IMR-90 (cell line): Measurements from ENCODE around the gene UBE2J1. TPM values are rescaled to one million over a fixed set of nuclear protein-coding genes. Genes with fewer than 3 reads are reported as not detected.

Experiments
- ATAC-seq: fragments of 200-7000 bp; cut with Tn5 transposase; 2 replicates; pipeline ENCODE4 v1.9.1; 2020; ENCODE audit warnings: low read depth, mild to moderate bottlenecking, moderate library complexity
- BruUV-seq: library from RNA; stranded (reverse); fragments of 400-500 nt; replicated peaks from 2 replicates; lab custom pipeline; 2021; lab: Mats Ljungman, UMichigan
- CTCF ChIA-PET: fragments of 300-600 bp; formaldehyde crosslinking; extraction: SDS; loops from one replicate; lab custom pipeline; 2021; ENCODE audit warnings: antibody characterized with exemption; lab: Yijun Ruan, JAX
- POLR2A ChIA-PET: fragments of 300-600 bp; sonication (Branson Sonifier 250); formaldehyde crosslinking; loops from one replicate; lab custom pipeline; 2022; ENCODE audit warnings: antibody characterized with exemption; ENCODE audit not compliant: unreplicated experiment; lab: Charles Lee
- DNase-seq: peaks from one replicate; pipeline ENCODE4 v3.0.0; 2013
- H2AFZ ChIP-seq: replicated peaks from 2 replicates; pipeline ENCODE3; 2013; ENCODE audit warnings: low read length, mild to moderate bottlenecking; ENCODE audit not compliant: poor library complexity
- H2AK5ac ChIP-seq: 2 replicates; pipeline ENCODE4 v1.6.1; 2013; ENCODE audit warnings: low read depth, low read length, inconsistent platforms
- H2AK9ac ChIP-seq: replicated peaks from 2 replicates; pipeline ENCODE3; 2013; ENCODE audit warnings: mild to moderate bottlenecking, low read depth, low read length, moderate library complexity; ENCODE audit not compliant: poor library complexity
- H2BK120ac ChIP-seq: 2 replicates; pipeline ENCODE4 v1.6.1; 2013; ENCODE audit warnings: low read depth, low read length, inconsistent platforms
- H2BK15ac ChIP-seq: 3 replicates; pipeline ENCODE4 v1.6.1; 2013; ENCODE audit warnings: low read depth, low read length, inconsistent platforms
- H2BK20ac ChIP-seq: 2 replicates; pipeline ENCODE4 v1.6.1; 2013; ENCODE audit warnings: low read depth, mild to moderate bottlenecking, inconsistent platforms, low read length, moderate library complexity
- H2BK5ac ChIP-seq: 2 replicates; pipeline ENCODE4 v1.6.1; 2013; ENCODE audit warnings: mild to moderate bottlenecking, low read depth, low read length, inconsistent platforms; ENCODE audit not compliant: poor library complexity, severe bottlenecking
- H3K14ac ChIP-seq: replicated peaks from 2 replicates; pipeline ENCODE4 v1.6.1; 2013; ENCODE audit warnings: low read depth, low read length, inconsistent platforms
- H3K18ac ChIP-seq: 2 replicates; pipeline ENCODE4 v1.6.1; 2013; ENCODE audit warnings: low read depth, low read length, control low read depth
- H3K23ac ChIP-seq: 2 replicates; pipeline ENCODE4 v1.6.1; 2013; ENCODE audit warnings: low read depth, low read length, inconsistent platforms
- H3K27ac ChIP-seq: 2 replicates; pipeline ENCODE4 v1.5.1; 2013; ENCODE audit warnings: mild to moderate bottlenecking, control low read depth, low read length; ENCODE audit not compliant: insufficient read depth
- H3K27me3 ChIP-seq: 2 replicates; pipeline ENCODE4 v1.6.1; 2013; ENCODE audit warnings: low read length; ENCODE audit not compliant: control insufficient read depth, insufficient read depth
- H3K36me3 ChIP-seq: 2 replicates; pipeline ENCODE4 v1.6.1; 2013; ENCODE audit warnings: low read length, mixed read lengths; ENCODE audit not compliant: control insufficient read depth, insufficient read depth
- H3K4ac ChIP-seq: 2 replicates; pipeline ENCODE4 v1.6.1; 2013; ENCODE audit warnings: low read depth, low read length, inconsistent platforms
- H3K4me1 ChIP-seq: 2 replicates; pipeline ENCODE4 v1.6.1; 2013; ENCODE audit warnings: low read length, mixed read lengths; ENCODE audit not compliant: control insufficient read depth, insufficient read depth
- H3K4me2 ChIP-seq: 2 replicates; pipeline ENCODE4 v1.6.1; 2013; ENCODE audit warnings: low read depth, mild to moderate bottlenecking, control low read depth, low read length, moderate library complexity
- H3K4me3 ChIP-seq: 2 replicates; pipeline ENCODE4 v1.5.1; 2013; ENCODE audit warnings: low read depth, mild to moderate bottlenecking, control low read depth, low read length, moderate library complexity; ENCODE audit not compliant: insufficient read depth
- H3K56ac ChIP-seq: 2 replicates; pipeline ENCODE4 v1.6.1; 2013; ENCODE audit warnings: low read length, inconsistent platforms; ENCODE audit not compliant: insufficient read depth; ENCODE audit errors: extremely low read depth
- H3K79me1 ChIP-seq, 2 experiments: 2 replicates each; pipeline ENCODE4 v1.6.1; 2013; ENCODE audit warnings: low read length in 2 of 2, inconsistent platforms in 1 of 2, low read depth in 1 of 2
- H3K9ac ChIP-seq: 2 replicates; pipeline ENCODE4 v1.6.1; 2013; ENCODE audit warnings: low read depth, low read length, control low read depth
- H3K9me1 ChIP-seq: 2 replicates; pipeline ENCODE4 v1.6.1; 2013; ENCODE audit warnings: low read length, inconsistent platforms; ENCODE audit not compliant: insufficient read depth
- H3K9me3 ChIP-seq: 2 replicates; pipeline ENCODE4 v1.6.1; 2013; ENCODE audit warnings: low read length; ENCODE audit not compliant: control insufficient read depth, insufficient read depth
- H4K20me1 ChIP-seq: 2 replicates; pipeline ENCODE4 v1.6.1; 2013; ENCODE audit warnings: low read length, inconsistent platforms; ENCODE audit not compliant: insufficient read depth
- H4K5ac ChIP-seq: 2 replicates; pipeline ENCODE4 v1.6.1; 2013; ENCODE audit warnings: mild to moderate bottlenecking, low read depth, low read length, control low read depth
- H4K8ac ChIP-seq, 2 experiments: 2 replicates each; pipeline ENCODE4 v1.6.1; 2013; ENCODE audit warnings: low read depth in 2 of 2, low read length in 2 of 2, control low read depth in 1 of 2, inconsistent platforms in 1 of 2
- H4K91ac ChIP-seq: 2 replicates; pipeline ENCODE4 v1.6.1; 2013; ENCODE audit warnings: low read depth, low read length, inconsistent platforms; ENCODE audit not compliant: insufficient read depth
- BHLHE40 ChIP-seq: fragments of 150-350 bp; IDR thresholded peaks from 2 replicates; pipeline ENCODE4 v1.6.1; 2016; ENCODE audit warnings: mild to moderate bottlenecking, low read depth, low read length
- CEBPB ChIP-seq: IDR thresholded peaks from 2 replicates; pipeline ENCODE4 v1.6.1; 2012; ENCODE audit warnings: low read depth, low read length, improper control_type of control experiment
- CHD1 ChIP-seq: IDR thresholded peaks from 2 replicates; pipeline ENCODE4 v1.6.1; 2012; ENCODE audit warnings: low read depth, low read length, improper control_type of control experiment
- FOS ChIP-seq: fragments of 150-350 bp; IDR thresholded peaks from 2 replicates; pipeline ENCODE4 v1.6.1; 2016; ENCODE audit warnings: low read depth, low read length
- MAFK ChIP-seq: IDR thresholded peaks from 2 replicates; pipeline ENCODE4 v1.6.1; 2012; ENCODE audit warnings: low read depth, low read length, improper control_type of control experiment
- MAZ ChIP-seq: IDR thresholded peaks from 2 replicates; pipeline ENCODE4 v1.6.1; 2012; ENCODE audit warnings: low read depth, mild to moderate bottlenecking, low read length, improper control_type of control experiment, moderate library complexity, borderline replicate concordance
- MXI1 ChIP-seq: IDR thresholded peaks from 2 replicates; pipeline ENCODE4 v1.6.1; 2012; ENCODE audit warnings: low read depth, mild to moderate bottlenecking, low read length, moderate library complexity, borderline replicate concordance
- NFE2L2 ChIP-seq: fragments of 150-350 bp; IDR thresholded peaks from 2 replicates; pipeline ENCODE4 v1.6.1; 2016; ENCODE audit warnings: low read depth, mild to moderate bottlenecking, low read length
- POLR2A ChIP-seq: IDR thresholded peaks from 2 replicates; pipeline ENCODE4 v1.6.1; 2012; ENCODE audit warnings: mild to moderate bottlenecking, low read depth, low read length
- RAD21 ChIP-seq: IDR thresholded peaks from 2 replicates; pipeline ENCODE4 v1.6.1; 2012; ENCODE audit warnings: low read length, improper control_type of control experiment
- RCOR1 ChIP-seq: IDR thresholded peaks from 2 replicates; pipeline ENCODE4 v1.6.1; 2012; ENCODE audit warnings: mild to moderate bottlenecking, low read length, improper control_type of control experiment; ENCODE audit not compliant: insufficient replicate concordance
- RFX5 ChIP-seq: IDR thresholded peaks from 2 replicates; pipeline ENCODE4 v1.8.0; 2012; ENCODE audit warnings: low read depth, mild to moderate bottlenecking, low read length, moderate library complexity
- SMC3 ChIP-seq: fragments of 150-350 bp; IDR thresholded peaks from 2 replicates; pipeline ENCODE4 v1.6.1; 2016; ENCODE audit warnings: low read depth, mild to moderate bottlenecking, antibody characterized with exemption, low read length, moderate library complexity
- USF2 ChIP-seq: fragments of 150-350 bp; IDR thresholded peaks from 2 replicates; pipeline ENCODE4 v1.6.1; 2017; ENCODE audit warnings: mild to moderate bottlenecking, antibody characterized with exemption, low read length, low read depth
- WGBS, 2 experiments: methylation state at CpG; one replicate each; pipeline versions ENCODE4 v1.1.5 to v1.1.7; 2013; ENCODE audit warnings: missing lambda C conversion rate in 2 of 2; ENCODE audit not compliant: insufficient read length in 1 of 2; ENCODE audit errors: extremely low coverage in 2 of 2; 5-methylcytosine and 5-hydroxymethylcytosine counted together
- dilution Hi-C: fragments of 300-500 bp; cut with HindIII; formaldehyde crosslinking; loops from one replicate; pipeline ENCODE4 v1.14.3; 2018; ENCODE audit warnings: low sequenced_read_pairs; ENCODE audit not compliant: unreplicated experiment
- in situ Hi-C: fragments of 300-500 bp; cut with MboI; formaldehyde crosslinking; loops from 3 replicates; pipeline ENCODE4 v1.14.3; 2019; ENCODE audit warnings: low sequenced_read_pairs, inconsistent platforms, mixed read lengths
- intact Hi-C: fragments of 100-400 bp; cut with micrococcal nuclease; formaldehyde crosslinking; loops from 2 replicates; pipeline ENCODE4 v1.10.0; 2022
- polyA plus RNA-seq, 3 experiments: library from polyadenylated mRNA; depleted of rRNA; stranded (reverse); fragments of >200 nt; gene quantifications; 2 replicates each; pipeline ENCODE4 v1.2.3, GENCODE V29; 2012; ENCODE audit warnings: low replicate concordance in 1 of 3
- total RNA-seq: library from RNA; depleted of rRNA; stranded (reverse); fragments of >200 nt; gene quantifications from 2 replicates; pipeline ENCODE4 v1.2.3, GENCODE V29; 2012
- TF ChIP-seq, protein P1 (sequence below): conservative IDR thresholded peaks from 2 replicates; pipeline ENCODE4 v1.5.1; 2012; ENCODE audit warnings: mild to moderate bottlenecking, low read depth, low read length, improper control_type of control experiment

The UBE2J1 gene
- total and polyA plus RNA-seq, 2 of the 4 experiments (the other 2 are of a cell fraction), result 20.9 to 35.3 TPM

DNA sequence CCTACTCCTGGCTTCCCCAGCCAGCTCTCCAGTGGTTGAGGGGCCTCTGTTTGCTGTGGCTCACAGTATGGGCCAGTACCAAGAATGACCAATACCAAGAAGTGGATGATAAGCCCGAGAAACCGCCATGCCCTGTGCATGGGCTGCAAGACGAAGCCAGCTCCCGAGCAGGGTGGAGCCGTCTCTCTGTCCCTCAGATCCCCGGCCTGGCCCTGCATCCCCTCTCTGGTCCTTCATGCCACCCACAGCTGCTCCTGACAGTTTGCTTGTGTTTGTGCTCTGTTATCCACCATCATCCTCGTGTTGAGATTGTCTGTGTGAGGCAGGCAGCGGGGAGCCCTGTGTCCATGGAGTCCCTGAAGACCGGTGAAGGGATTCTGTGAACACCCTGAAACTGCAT is 73.6 kb downstream of the UBE2J1 start:
- DNase-seq (no peak), ATAC-seq (no peak)
- Histone ChIP-seq H2BK15ac (no peak overlapping the region), H3K23ac (no peak overlapping the region), H2AK9ac (no peak overlapping the region), H2BK120ac (no peak overlapping the region), H3K9me1 (no peaks in the 10 kb centered on the region), H4K8ac (no peak overlapping the region), H3K4me2 (no peak overlapping the region), H2AFZ (no peak overlapping the region), H4K20me1 (no peaks in the 10 kb centered on the region; the same call in 1 of the 2 replicates), H3K4ac (no peak overlapping the region), H4K5ac (no peak overlapping the region), H3K4me1 (no peaks in the 10 kb centered on the region), H3K56ac (no peak overlapping the region), H4K91ac (no peak overlapping the region), H3K9me3 (no peaks in the 10 kb centered on the region), H2BK5ac (no peak overlapping the region), H3K36me3 (no peaks in the 10 kb centered on the region), H2AK5ac (no peak overlapping the region), H3K9ac (no peak overlapping the region), H3K27ac (no peak overlapping the region), H3K27me3 (peaks cover 13% of the 10 kb centered on the region), H3K14ac (no peak overlapping the region), H3K79me1 (no peaks in the 10 kb centered on the region), H2BK20ac (no peak overlapping the region), H3K18ac (no peak overlapping the region), H3K4me3 (no peak overlapping the region)
- 87% methylated on average over 4 of the region's 9 CpGs; no CpG with 5 or more reads in 1 of the 2 experiments for WGBS, 2 experiments
- ChIA-PET POLR2A (no interaction called here), CTCF (no interaction called here)
- dilution Hi-C loops (no loop called here), intact Hi-C loops (no loop called here), in situ Hi-C loops (no loop called here)
- TF ChIP-seq RFX5 (no peak), RCOR1 (no peak), NFE2L2 (no peak), CEBPB (no peak), POLR2A (no peak), MAFK (no peak), MAZ (no peak), CHD1 (no peak), BHLHE40 (no peak), FOS (no peak), RAD21 (no peak), MXI1 (no peak), SMC3 (no peak), USF2 (no peak)
- TF ChIP-seq, protein P1, sequence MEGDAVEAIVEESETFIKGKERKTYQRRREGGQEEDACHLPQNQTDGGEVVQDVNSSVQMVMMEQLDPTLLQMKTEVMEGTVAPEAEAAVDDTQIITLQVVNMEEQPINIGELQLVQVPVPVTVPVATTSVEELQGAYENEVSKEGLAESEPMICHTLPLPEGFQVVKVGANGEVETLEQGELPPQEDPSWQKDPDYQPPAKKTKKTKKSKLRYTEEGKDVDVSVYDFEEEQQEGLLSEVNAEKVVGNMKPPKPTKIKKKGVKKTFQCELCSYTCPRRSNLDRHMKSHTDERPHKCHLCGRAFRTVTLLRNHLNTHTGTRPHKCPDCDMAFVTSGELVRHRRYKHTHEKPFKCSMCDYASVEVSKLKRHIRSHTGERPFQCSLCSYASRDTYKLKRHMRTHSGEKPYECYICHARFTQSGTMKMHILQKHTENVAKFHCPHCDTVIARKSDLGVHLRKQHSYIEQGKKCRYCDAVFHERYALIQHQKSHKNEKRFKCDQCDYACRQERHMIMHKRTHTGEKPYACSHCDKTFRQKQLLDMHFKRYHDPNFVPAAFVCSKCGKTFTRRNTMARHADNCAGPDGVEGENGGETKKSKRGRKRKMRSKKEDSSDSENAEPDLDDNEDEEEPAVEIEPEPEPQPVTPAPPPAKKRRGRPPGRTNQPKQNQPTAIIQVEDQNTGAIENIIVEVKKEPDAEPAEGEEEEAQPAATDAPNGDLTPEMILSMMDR, result no peak
- no TSS peak for BruUV-seq
